Adrenal gland (tissue), 12 donors: ENCODE data around the gene TSPAN7. TPM values are rescaled to one million over a fixed set of nuclear protein-coding genes. Genes with fewer than 3 reads are reported as not detected.

Source experiments
- DNase-seq, 7 donors: peaks; one replicate each; pipeline ENCODE4 v3.0.0-alpha.2; 2019 to 2020
- H3K27ac ChIP-seq, 5 donors: fragments of 200-600 bp; sonication (generic) in 4 of 5; 1 replicate in 3 of 5; 2 replicates in 2 of 5; pipeline versions ENCODE4 v1.5.1 to v1.8.0; 2016 to 2020; ENCODE audit warnings: mild to moderate bottlenecking in 1 of 5
- H3K27me3 ChIP-seq: fragments of 200-600 bp; 2 replicates; pipeline ENCODE4 v1.8.0; 2021
- H3K36me3 ChIP-seq, 2 donors: fragments of 200-600 bp; replicated peaks in 1 of 2; 1 replicate in 1 of 2; 2 replicates in 1 of 2; pipeline versions ENCODE4 v1.5.1 to v1.8.0; 2018 to 2022
- H3K4me1 ChIP-seq, 2 donors: fragments of 200-600 bp; replicated peaks in 1 of 2; 1 replicate in 1 of 2; 2 replicates in 1 of 2; pipeline versions ENCODE4 v1.5.1 to v1.8.0; 2018 to 2021
- H3K4me3 ChIP-seq, 4 donors: fragments of 200-600 bp; sonication (generic) in 3 of 4; one replicate each; pipeline ENCODE4 v1.5.1; 2016 to 2018
- H3K9me3 ChIP-seq, 3 donors: fragments of 200-600 bp; sonication (generic) in 1 of 3; replicated peaks in 1 of 3; 1 replicate in 2 of 3; 2 replicates in 1 of 3; pipeline versions ENCODE4 v1.5.1 to v1.8.0; 2016 to 2021
- POLR2A ChIP-seq, 2 donors: fragments of 450-650 bp; IDR thresholded peaks; one replicate each; pipeline ENCODE4 v1.6.1; 2017; ENCODE audit warnings: antibody characterized with exemption in 2 of 2, mild to moderate bottlenecking in 2 of 2, moderate library complexity in 1 of 2
- WGBS, 4 donors: extraction: QIAGEN DNeasy Blood & Tissue Kit in 2 of 4; methylation state at CpG; one replicate each; pipeline versions ENCODE4 v1.1.5 to v1.1.7; 2013 to 2017; 5-methylcytosine and 5-hydroxymethylcytosine counted together
- intact Hi-C, 2 donors: fragments of 100-400 bp; cut with DNase I; formaldehyde crosslinking; loops; one replicate each; pipeline versions ENCODE4 v1.14.1 to v1.15.0; 2022 to 2023
- polyA plus RNA-seq, 3 donors: library from polyadenylated mRNA; stranded (reverse); fragments of 200-250 nt in 2 of 3; fragments of 350-450 nt in 1 of 3; fragmentation: Illumina TruSeq in 1 of 3; extraction: RNeasy Lipid Tissue Mini Kit (QIAGEN cat#74804) in 1 of 3; gene quantifications; one replicate each; pipeline ENCODE4 v1.2.3, GENCODE V29; 2013 to 2014
- total RNA-seq, 9 donors: library from RNA; depleted of rRNA in 4 of 9; stranded (reverse); fragments of >200 nt in 4 of 9; fragments of 120-200 nt in 1 of 9; fragmentation: NEBNext Ultra II Directional in 1 of 9; extraction: Animal tissue kit (Norgen Biotek cat#: 25700) in 1 of 9; gene quantifications; one replicate each; pipeline versions ENCODE4 v1.1.0 to v1.2.4, GENCODE V29; 2013 to 2023
- TF ChIP-seq, protein P1 (sequence below), 6 experiments: fragments of 450-650 bp in 4 of 6; fragments of 200-600 bp in 2 of 6; sonication (generic) in 1 of 6; IDR thresholded peaks; 1 replicate in 5 of 6; 2 replicates in 1 of 6; pipeline versions ENCODE4 v1.5.1 to v1.8.0; 2016 to 2021; ENCODE audit warnings: antibody characterized with exemption in 6 of 6, mild to moderate bottlenecking in 2 of 6, moderate library complexity in 1 of 6
- donor health status: healthy with polysubstance abuse.
- donor health status: Bipolar disorder and iron deficiency.
- donor health status: DM: yes; HTN: yes; CAD: no.
- donor health status: DM: no; HTN: no; CAD: no.
- donor health status: DM: no; HTN: no; CAD: no.
- donor health status: DM: yes; HTN: yes; CAD: no.

Gene TSPAN7
- total and polyA plus RNA-seq, 12 donors, result 47.8 to 167 (median 87.1) TPM

DNA sequence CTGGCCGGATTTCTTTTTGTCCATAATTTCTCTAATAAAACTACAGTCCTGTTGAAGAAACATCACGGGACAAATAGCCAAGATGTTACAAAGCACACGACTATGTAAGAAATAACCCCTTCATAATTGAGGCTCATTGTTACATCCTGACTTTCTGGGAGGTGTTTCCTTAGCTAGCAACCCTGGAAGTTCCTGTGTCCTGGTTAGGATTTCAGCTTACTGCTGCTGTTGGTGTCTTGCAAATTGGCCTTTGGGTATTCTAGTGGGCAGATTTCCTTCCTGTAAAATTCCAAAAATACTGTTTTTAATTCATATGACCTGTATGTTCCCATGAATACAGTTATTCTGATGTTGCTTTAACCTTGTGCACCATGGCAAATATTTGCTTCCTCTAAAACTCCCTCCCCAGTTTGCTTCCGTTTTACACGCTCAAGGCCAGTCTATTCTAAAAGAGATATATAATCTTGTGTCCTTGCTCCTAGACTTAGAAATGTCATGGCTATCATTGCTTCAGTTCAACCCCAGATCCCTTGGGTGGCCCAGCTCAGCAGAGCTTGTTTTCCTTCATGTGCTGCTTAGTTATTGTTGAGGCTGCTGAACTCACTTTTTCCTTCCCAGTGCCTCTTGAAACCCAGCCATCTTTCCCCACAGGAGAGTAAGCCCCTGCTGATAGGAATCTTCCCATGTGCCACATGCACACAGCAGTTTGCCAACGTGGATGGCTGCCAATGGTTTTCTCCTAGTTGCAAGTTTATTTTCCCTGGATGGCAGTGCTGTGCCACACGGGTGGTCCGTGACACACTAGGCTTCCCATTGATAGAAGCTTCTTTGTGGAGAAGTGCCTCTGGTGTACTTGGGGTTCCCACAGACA lies 75.8 kb downstream of the TSPAN7 start:
- intact Hi-C loops, result no loop called here
- Histone ChIP-seq H3K4me3 (no peak overlapping the region), H3K27ac (peak overlapping the region in 2 of 5 donors; percentile 51 to 55), H3K4me1 (no peaks in the 10 kb centered on the region), H3K27me3 (peaks cover 3% of the 10 kb centered on the region), H3K9me3 (no peaks in the 10 kb centered on the region), H3K36me3 (no peaks in the 10 kb centered on the region)
- 31 to 48% (median 41%) methylated on average over 8 of the region's 8 CpGs for WGBS, 4 donors
- DNase-seq, result peak; percentile 35 to 76 (median 50)
- no peak for TF ChIP-seq POLR2A (IDR thresholded peaks at IDR 0.05)
- TF ChIP-seq, protein P1, sequence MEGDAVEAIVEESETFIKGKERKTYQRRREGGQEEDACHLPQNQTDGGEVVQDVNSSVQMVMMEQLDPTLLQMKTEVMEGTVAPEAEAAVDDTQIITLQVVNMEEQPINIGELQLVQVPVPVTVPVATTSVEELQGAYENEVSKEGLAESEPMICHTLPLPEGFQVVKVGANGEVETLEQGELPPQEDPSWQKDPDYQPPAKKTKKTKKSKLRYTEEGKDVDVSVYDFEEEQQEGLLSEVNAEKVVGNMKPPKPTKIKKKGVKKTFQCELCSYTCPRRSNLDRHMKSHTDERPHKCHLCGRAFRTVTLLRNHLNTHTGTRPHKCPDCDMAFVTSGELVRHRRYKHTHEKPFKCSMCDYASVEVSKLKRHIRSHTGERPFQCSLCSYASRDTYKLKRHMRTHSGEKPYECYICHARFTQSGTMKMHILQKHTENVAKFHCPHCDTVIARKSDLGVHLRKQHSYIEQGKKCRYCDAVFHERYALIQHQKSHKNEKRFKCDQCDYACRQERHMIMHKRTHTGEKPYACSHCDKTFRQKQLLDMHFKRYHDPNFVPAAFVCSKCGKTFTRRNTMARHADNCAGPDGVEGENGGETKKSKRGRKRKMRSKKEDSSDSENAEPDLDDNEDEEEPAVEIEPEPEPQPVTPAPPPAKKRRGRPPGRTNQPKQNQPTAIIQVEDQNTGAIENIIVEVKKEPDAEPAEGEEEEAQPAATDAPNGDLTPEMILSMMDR (IDR thresholded peaks at IDR 0.05), result no peak

DNA sequence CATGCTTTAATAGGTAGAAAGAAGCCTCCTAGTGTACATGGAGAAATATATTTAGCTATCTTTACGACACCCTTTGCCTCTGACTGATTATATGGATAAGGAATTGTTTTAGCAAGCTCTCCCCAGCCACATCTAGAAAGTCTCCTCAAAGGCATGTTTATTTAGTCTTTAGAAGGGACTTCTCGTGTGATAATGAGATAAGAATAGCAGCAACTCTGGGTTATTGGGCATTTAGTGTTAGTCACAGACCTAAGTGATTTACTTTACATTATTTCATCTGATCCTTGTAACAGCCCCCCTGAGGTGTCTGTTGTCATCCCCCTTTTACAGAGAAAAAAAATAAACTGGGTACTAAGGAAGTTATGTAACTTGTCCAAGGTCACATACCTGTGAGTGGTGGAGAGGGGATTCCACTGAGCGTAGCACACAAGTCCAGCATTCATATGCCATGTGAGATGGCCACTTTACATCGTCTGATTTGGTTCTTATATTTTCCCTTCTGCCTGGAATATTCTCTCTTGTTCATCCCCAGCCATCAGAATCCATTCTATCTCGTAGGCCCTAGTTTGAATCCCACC lies 77.7 kb downstream of the TSPAN7 start:
- Histone ChIP-seq H3K36me3 (no peaks in the 10 kb centered on the region), H3K27me3 (peaks cover 3% of the 10 kb centered on the region), H3K4me1 (no peaks in the 10 kb centered on the region), H3K9me3 (no peaks in the 10 kb centered on the region), H3K4me3 (no peak overlapping the region), H3K27ac (no peak overlapping the region)
- TF ChIP-seq POLR2A (IDR thresholded peaks at IDR 0.05), result no peak
- TF ChIP-seq, protein P1 (IDR thresholded peaks at IDR 0.05), result no peak
- WGBS, 4 donors, result 64 to 78% (median 68%) methylated on average over 5 of the region's 5 CpGs
- DNase-seq, result no peak
- intact Hi-C loops, result no loop called here

DNA sequence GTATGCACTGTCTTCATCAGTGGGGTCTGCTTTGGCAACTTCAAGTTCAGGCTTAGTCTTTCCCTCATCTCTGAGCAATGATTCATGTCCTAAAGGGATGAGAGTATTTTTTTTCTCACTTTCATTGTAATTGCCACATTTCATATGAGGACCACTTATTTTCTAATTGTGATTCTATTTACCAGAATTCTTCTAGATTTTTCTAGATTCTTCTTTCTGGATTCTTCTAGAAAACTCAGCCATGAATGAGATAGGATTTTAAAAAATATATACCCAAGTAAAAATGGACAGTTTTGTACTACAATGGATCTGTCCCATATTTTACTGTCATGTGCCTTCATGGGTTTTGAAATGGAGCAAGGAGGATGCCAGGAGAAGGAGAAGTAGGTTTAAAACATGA lies 78.4 kb downstream of the TSPAN7 start:
- peaks cover 3% of the 10 kb centered on the region for H3K27me3 ChIP-seq
- H3K9me3 ChIP-seq, result no peaks in the 10 kb centered on the region
- TF ChIP-seq, protein P1 (IDR thresholded peaks at IDR 0.05), result no peak
- TF ChIP-seq POLR2A (IDR thresholded peaks at IDR 0.05), result no peak
- no peak overlapping the region for H3K4me3 ChIP-seq
- H3K27ac ChIP-seq, result no peak overlapping the region
- intact Hi-C loops, result no loop called here
- H3K36me3 ChIP-seq, result no peaks in the 10 kb centered on the region
- no peaks in the 10 kb centered on the region for H3K4me1 ChIP-seq
- no peak for DNase-seq

DNA sequence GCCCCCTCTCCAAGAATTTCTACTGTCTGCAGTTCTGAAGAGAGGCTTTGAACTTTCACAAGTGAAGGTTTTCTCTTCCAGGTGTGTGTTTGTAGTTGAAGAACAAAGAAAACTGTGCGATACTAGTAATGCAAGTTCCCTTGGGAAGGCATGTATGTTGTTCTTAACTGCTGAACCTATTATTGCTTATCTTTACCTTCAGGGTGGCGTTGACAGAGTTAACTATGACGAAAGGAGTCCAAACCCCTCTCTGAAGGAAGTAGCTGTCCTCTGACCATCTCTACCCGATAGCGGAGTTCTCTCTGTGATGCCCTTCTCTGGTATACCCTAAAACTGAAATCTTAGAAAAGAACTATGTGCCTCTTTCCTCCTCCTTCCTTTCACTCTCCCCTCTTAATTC lies 79.9 kb downstream of the TSPAN7 start:
- WGBS, 4 donors, result 70 to 85% (median 79%) methylated on average over 5 of the region's 5 CpGs
- H3K4me3 ChIP-seq, result no peak overlapping the region
- H3K9me3 ChIP-seq, result no peaks in the 10 kb centered on the region
- no peak overlapping the region for H3K27ac ChIP-seq
- H3K27me3 ChIP-seq, result peaks cover 3% of the 10 kb centered on the region
- no peaks in the 10 kb centered on the region for H3K4me1 ChIP-seq
- intact Hi-C loops, result no loop called here
- TF ChIP-seq POLR2A (IDR thresholded peaks at IDR 0.05), result no peak
- TF ChIP-seq, protein P1 (IDR thresholded peaks at IDR 0.05), result no peak
- DNase-seq, result no peak
- H3K36me3 ChIP-seq, result no peaks in the 10 kb centered on the region
